ENCODE measurements around the gene KCNK3.

GRCh38 chr2:26683583-26683982 is 8.9 kb upstream of the KCNK3 start:
- TF ChIP-seq CTCF (IDR thresholded peaks at IDR 0.05) (no peak), POLR2A (IDR thresholded peaks at IDR 0.05) (no peak)

Data from thyroid gland (tissue), 4 donors.